Liver (tissue), 9 donors: ENCODE results near the gene DYSF. TPM values are rescaled to one million over a fixed set of nuclear protein-coding genes. Genes with fewer than 3 reads are reported as not detected.

Experiments
- DNase-seq: peaks from one replicate; pipeline ENCODE4 v3.0.0-alpha.2; 2017; ENCODE audit warnings: low spot score
- H3K27ac ChIP-seq, 2 donors: one replicate each; pipeline ENCODE4 v1.7.0; 2013; ENCODE audit warnings: inconsistent platforms in 2 of 2, low read length in 2 of 2, control low read depth in 1 of 2, low read depth in 1 of 2, mild to moderate bottlenecking in 1 of 2
- H3K27me3 ChIP-seq, 4 donors: one replicate each; pipeline versions ENCODE4 v1.6.1 to v1.7.0; 2013; ENCODE audit warnings: low read length in 3 of 4, inconsistent platforms in 1 of 4, mild to moderate bottlenecking in 1 of 4, moderate library complexity in 1 of 4; ENCODE audit not compliant: control insufficient read depth in 4 of 4, insufficient read depth in 4 of 4
- H3K36me3 ChIP-seq, 4 donors: one replicate each; pipeline versions ENCODE4 v1.6.1 to v1.7.0; 2013; ENCODE audit warnings: low read length in 3 of 4, mild to moderate bottlenecking in 3 of 4, low read depth in 1 of 4, moderate library complexity in 1 of 4; ENCODE audit not compliant: control insufficient read depth in 4 of 4, insufficient read depth in 3 of 4
- H3K4me1 ChIP-seq, 4 donors: one replicate each; pipeline versions ENCODE4 v1.6.1 to v1.7.0; 2013; ENCODE audit warnings: low read length in 3 of 4, mild to moderate bottlenecking in 3 of 4, moderate library complexity in 1 of 4; ENCODE audit not compliant: control insufficient read depth in 4 of 4, insufficient read depth in 4 of 4
- H3K4me3 ChIP-seq, 3 donors: one replicate each; pipeline versions ENCODE4 v1.6.1 to v1.7.0; 2013; ENCODE audit warnings: low read length in 3 of 3, control low read depth in 1 of 3, low read depth in 1 of 3, mild to moderate bottlenecking in 1 of 3
- H3K9ac ChIP-seq, 2 donors: one replicate each; pipeline ENCODE4 v1.7.0; 2013; ENCODE audit warnings: low read length in 2 of 2, mild to moderate bottlenecking in 2 of 2, moderate library complexity in 2 of 2, control low read depth in 1 of 2, low read depth in 1 of 2
- H3K9me3 ChIP-seq, 4 donors: one replicate each; pipeline versions ENCODE4 v1.6.1 to v1.7.0; 2013; ENCODE audit warnings: low read length in 3 of 4; ENCODE audit not compliant: control insufficient read depth in 4 of 4
- ATF3 ChIP-seq: IDR thresholded peaks from 2 replicates; pipeline ENCODE4 v1.6.1; 2016; ENCODE audit warnings: antibody characterized with exemption
- CTCF ChIP-seq: fragments of 150-350 bp; IDR thresholded peaks from 2 replicates; pipeline ENCODE4 v1.5.1; 2017; ENCODE audit warnings: improper control_type of control experiment, low read depth, low read length; ENCODE audit not compliant: missing input control
- EGR1 ChIP-seq, 2 donors: IDR thresholded peaks; 2 replicates each; pipeline ENCODE4 v1.6.1; 2016 to 2018; ENCODE audit warnings: antibody characterized with exemption in 2 of 2, low read depth in 2 of 2
- FOXA1 ChIP-seq: IDR thresholded peaks from 2 replicates; pipeline ENCODE4 v1.6.1; 2016; ENCODE audit warnings: antibody characterized with exemption
- FOXA2 ChIP-seq: IDR thresholded peaks from 2 replicates; pipeline ENCODE4 v1.6.1; 2016; ENCODE audit warnings: antibody characterized with exemption
- GABPA ChIP-seq, 2 donors: IDR thresholded peaks in 1 of 2; conservative IDR thresholded peaks in 1 of 2; 2 replicates each; pipeline ENCODE4 v1.6.1; 2016; ENCODE audit warnings: antibody characterized with exemption in 2 of 2, mild to moderate bottlenecking in 1 of 2, moderate library complexity in 1 of 2
- HNF4A ChIP-seq, 2 donors: conservative IDR thresholded peaks; 2 replicates each; pipeline ENCODE4 v1.6.1; 2016; ENCODE audit warnings: antibody characterized with exemption in 2 of 2, mild to moderate bottlenecking in 2 of 2
- HNF4G ChIP-seq: IDR thresholded peaks from 2 replicates; pipeline ENCODE4 v1.6.1; 2016; ENCODE audit warnings: antibody characterized with exemption
- JUND ChIP-seq, 2 donors: IDR thresholded peaks; 2 replicates each; pipeline ENCODE4 v1.6.1; 2016; ENCODE audit warnings: antibody characterized with exemption in 2 of 2
- MAX ChIP-seq: IDR thresholded peaks from 2 replicates; pipeline ENCODE4 v1.6.1; 2016; ENCODE audit warnings: antibody characterized with exemption
- NR2F2 ChIP-seq: IDR thresholded peaks from 2 replicates; pipeline ENCODE4 v1.6.1; 2016; ENCODE audit warnings: antibody characterized with exemption
- RAD21 ChIP-seq, 2 donors: IDR thresholded peaks; 2 replicates each; pipeline ENCODE4 v1.6.1; 2016; ENCODE audit warnings: antibody characterized with exemption in 2 of 2, mild to moderate bottlenecking in 2 of 2
- REST ChIP-seq: IDR thresholded peaks from 2 replicates; pipeline ENCODE4 v1.6.1; 2016; ENCODE audit warnings: antibody characterized with exemption, mild to moderate bottlenecking
- RXRA ChIP-seq, 2 donors: IDR thresholded peaks; 2 replicates each; pipeline ENCODE4 v1.6.1; 2017 to 2018; ENCODE audit warnings: antibody characterized with exemption in 2 of 2, mild to moderate bottlenecking in 1 of 2
- SP1 ChIP-seq: IDR thresholded peaks from 2 replicates; pipeline ENCODE4 v1.6.1; 2018; ENCODE audit warnings: antibody characterized with exemption, mild to moderate bottlenecking
- TAF1 ChIP-seq: conservative IDR thresholded peaks from 2 replicates; pipeline ENCODE4 v1.6.1; 2016; ENCODE audit warnings: antibody characterized with exemption, mild to moderate bottlenecking
- YY1 ChIP-seq: IDR thresholded peaks from 2 replicates; pipeline ENCODE4 v1.6.1; 2016; ENCODE audit warnings: antibody characterized with exemption, mild to moderate bottlenecking
- ZBTB33 ChIP-seq: IDR thresholded peaks from 2 replicates; pipeline ENCODE4 v1.6.1; 2016; ENCODE audit warnings: antibody characterized with exemption
- WGBS: extraction: QIAGEN DNeasy Blood & Tissue Kit; methylation state at CpG from one replicate; pipeline ENCODE4 v1.1.7; 2013; 5-methylcytosine and 5-hydroxymethylcytosine counted together
- polyA plus RNA-seq, 2 donors: library from polyadenylated mRNA; stranded (reverse) in 1 of 2; unstranded in 1 of 2; fragments of 200-250 nt in 1 of 2; fragments of >200 nt in 1 of 2; fragmentation: Nextera tagmentation in 1 of 2; extraction: Ambion mirVana in 1 of 2; gene quantifications; one replicate each; pipeline versions ENCODE4 v1.2.1 to v1.2.3, GENCODE V29; 2013 to 2015
- total RNA-seq, 2 donors: library from RNA; depleted of rRNA; stranded (reverse); fragments of >200 nt; gene quantifications; one replicate each; pipeline ENCODE4 v1.2.3, GENCODE V29; 2014
- donor health status: healthy.
- donor health status: healthy.
- donor health status: healthy.
- donor health status: healthy.
- donor health status: healthy.

DYSF gene
- total and polyA plus RNA-seq, 4 donors = 8.5 to 20.8 (median 13.6) TPM

- Histone ChIP-seq H3K27ac (no peak overlapping the region), H3K4me1 (no peaks in the 10 kb centered on the region), H3K9ac (no peak overlapping the region), H3K4me3 (no peak overlapping the region), H3K36me3 (peaks cover 0 to 5% (median under 1%) of the 10 kb centered on the region in 4 donors), H3K9me3 (no peaks in the 10 kb centered on the region), H3K27me3 (no peaks in the 10 kb centered on the region)
- WGBS = 96% methylated on average over 1 of the region's 1 CpG
- TF ChIP-seq MAX = no peak
- no peak for TF ChIP-seq YY1
- no peak for TF ChIP-seq ZBTB33
- no peak for DNase-seq
These were observed 87.5 kb downstream of the DYSF start for GRCh38 chr2:71540818-71541217.

GRCh38 chr2:71544919-71545571 lies 91.7 kb downstream of the DYSF start:
- H3K4me3 ChIP-seq = no peak overlapping the region
- peak overlapping the region in 1 of 2 donors; percentile 13 for H3K27ac ChIP-seq
- no peaks in the 10 kb centered on the region for H3K27me3 ChIP-seq
- no peaks in the 10 kb centered on the region for H3K4me1 ChIP-seq
- DNase-seq = no peak
- H3K36me3 ChIP-seq = no peaks in the 10 kb centered on the region
- 57% methylated on average over 9 of the region's 9 CpGs for WGBS
- TF ChIP-seq TAF1 = no peak
- TF ChIP-seq ATF3 = no peak
- no peak for TF ChIP-seq EGR1 (IDR thresholded peaks at IDR 0.05; ENCODE audit: low read depth in 2 of 2)
- no peak for TF ChIP-seq HNF4A (conservative IDR thresholded peaks at IDR 0.05)
- no peak for TF ChIP-seq RAD21 (IDR thresholded peaks at IDR 0.05)
- TF ChIP-seq FOXA1 = no peak
- TF ChIP-seq FOXA2 = no peak
- TF ChIP-seq MAX = no peak
- no peak for TF ChIP-seq HNF4G
- no peak for TF ChIP-seq GABPA (IDR thresholded peaks at IDR 0.05 in 1 of 2, conservative IDR thresholded peaks at IDR 0.05 in 1 of 2)
- TF ChIP-seq RXRA (IDR thresholded peaks at IDR 0.05) = no peak
- TF ChIP-seq SP1 = peak; percentile 61
- peak; percentile 51 for TF ChIP-seq NR2F2
- no peak for TF ChIP-seq JUND (IDR thresholded peaks at IDR 0.05)
- no peak for TF ChIP-seq CTCF
- TF ChIP-seq REST = no peak
- no peak for TF ChIP-seq ZBTB33
- H3K9me3 ChIP-seq = no peaks in the 10 kb centered on the region
- no peak overlapping the region for H3K9ac ChIP-seq
